Tibial nerve (tissue), 4 donors: ENCODE results near the gene PPFIA2.

ENCODE experiments used
- EP300 ChIP-seq, 2 donors: sonication (generic); formaldehyde crosslinking; IDR thresholded peaks; one replicate each; pipeline ENCODE4 v1.6.1; 2017; ENCODE audit warnings: antibody characterized with exemption in 2 of 2, mild to moderate bottlenecking in 1 of 2
- TF ChIP-seq, protein P1 (sequence below), 5 experiments: fragments of 200-600 bp in 3 of 5; fragments of 450-650 bp in 2 of 5; sonication (generic) in 3 of 5; IDR thresholded peaks; one replicate each; pipeline ENCODE4 v1.5.1; 2016 to 2019; ENCODE audit warnings: antibody characterized with exemption in 5 of 5, mild to moderate bottlenecking in 3 of 5, moderate library complexity in 2 of 5

DNA sequence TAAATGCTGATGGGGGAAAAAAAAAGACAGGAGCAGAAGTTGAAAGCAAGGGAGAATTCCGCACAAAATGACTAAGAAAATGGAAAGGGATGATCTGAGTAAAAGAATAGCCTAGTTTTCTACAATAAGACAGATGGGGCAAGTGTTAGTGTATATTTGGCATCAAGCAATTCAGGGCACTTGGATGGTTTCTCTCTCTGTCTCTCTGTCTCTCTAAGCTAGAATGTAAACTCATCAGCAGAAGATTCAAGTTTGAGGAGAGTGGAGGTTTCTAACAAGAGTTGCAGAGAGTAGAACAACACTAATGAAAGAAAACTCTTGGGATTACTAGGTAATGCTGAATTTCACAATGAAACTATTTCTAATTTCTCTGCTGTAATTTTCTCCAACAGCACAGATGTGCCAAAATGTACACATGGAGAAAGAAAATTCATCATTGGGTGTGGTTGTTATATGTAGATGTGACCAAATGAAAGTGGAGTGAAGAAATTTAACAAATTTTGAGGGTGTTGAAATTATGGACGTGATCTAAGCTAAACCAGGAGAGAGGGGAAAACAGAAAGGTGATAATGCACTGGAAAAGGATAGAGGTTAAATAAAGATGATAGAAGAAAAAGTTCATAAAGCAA, 444.1 kb downstream of the PPFIA2 start:
- no peak for TF ChIP-seq EP300 (IDR thresholded peaks at IDR 0.05)
- TF ChIP-seq, protein P1, sequence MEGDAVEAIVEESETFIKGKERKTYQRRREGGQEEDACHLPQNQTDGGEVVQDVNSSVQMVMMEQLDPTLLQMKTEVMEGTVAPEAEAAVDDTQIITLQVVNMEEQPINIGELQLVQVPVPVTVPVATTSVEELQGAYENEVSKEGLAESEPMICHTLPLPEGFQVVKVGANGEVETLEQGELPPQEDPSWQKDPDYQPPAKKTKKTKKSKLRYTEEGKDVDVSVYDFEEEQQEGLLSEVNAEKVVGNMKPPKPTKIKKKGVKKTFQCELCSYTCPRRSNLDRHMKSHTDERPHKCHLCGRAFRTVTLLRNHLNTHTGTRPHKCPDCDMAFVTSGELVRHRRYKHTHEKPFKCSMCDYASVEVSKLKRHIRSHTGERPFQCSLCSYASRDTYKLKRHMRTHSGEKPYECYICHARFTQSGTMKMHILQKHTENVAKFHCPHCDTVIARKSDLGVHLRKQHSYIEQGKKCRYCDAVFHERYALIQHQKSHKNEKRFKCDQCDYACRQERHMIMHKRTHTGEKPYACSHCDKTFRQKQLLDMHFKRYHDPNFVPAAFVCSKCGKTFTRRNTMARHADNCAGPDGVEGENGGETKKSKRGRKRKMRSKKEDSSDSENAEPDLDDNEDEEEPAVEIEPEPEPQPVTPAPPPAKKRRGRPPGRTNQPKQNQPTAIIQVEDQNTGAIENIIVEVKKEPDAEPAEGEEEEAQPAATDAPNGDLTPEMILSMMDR (IDR thresholded peaks at IDR 0.05) = no peak
